T-helper 1 cell (primary cell): Measurements from ENCODE around the gene CHCHD3.

Experiments used
- DNase-seq, 5 donors: peaks; one replicate each; pipeline ENCODE4 v3.0.0-alpha.2; 2012 to 2020

Gene CHCHD3

GRCh38 chr7:132857703-132858102 lies 224.2 kb downstream of the CHCHD3 start:
- no peak for DNase-seq

- DNase-seq: no peak
Observed at GRCh38 chr7:132857031-132857430, 224.9 kb downstream of the CHCHD3 start.

GRCh38 chr7:132856416-132856815 lies 225.5 kb downstream of the CHCHD3 start:
- DNase-seq: no peak

- no peak for DNase-seq
Observed at GRCh38 chr7:132855901-132856300, 226.0 kb downstream of the CHCHD3 start.

- DNase-seq: no peak
Observed at GRCh38 chr7:132854238-132854637, 227.7 kb downstream of the CHCHD3 start.

GRCh38 chr7:132847376-132847775 lies 234.5 kb downstream of the CHCHD3 start:
- DNase-seq: no peak

GRCh38 chr7:132846086-132846485 lies 235.8 kb downstream of the CHCHD3 start:
- no peak for DNase-seq

GRCh38 chr7:132842478-132842877 lies 239.4 kb downstream of the CHCHD3 start:
- DNase-seq: no peak

GRCh38 chr7:132840199-132840598 lies 241.7 kb downstream of the CHCHD3 start:
- DNase-seq: no peak

GRCh38 chr7:132838313-132838712 lies 243.6 kb downstream of the CHCHD3 start:
- DNase-seq: no peak

- DNase-seq: no peak
Observed at GRCh38 chr7:132837529-132837928, 244.4 kb downstream of the CHCHD3 start.

GRCh38 chr7:132836746-132837145 lies 245.1 kb downstream of the CHCHD3 start:
- DNase-seq: no peak

GRCh38 chr7:132830941-132831340 lies 250.9 kb downstream of the CHCHD3 start:
- no peak for DNase-seq

GRCh38 chr7:132828502-132828901 lies 253.4 kb downstream of the CHCHD3 start:
- DNase-seq: no peak

- no peak for DNase-seq
Observed at GRCh38 chr7:132825932-132826835, 255.7 kb downstream of the CHCHD3 start.

- no peak for DNase-seq
Observed at GRCh38 chr7:132825222-132825621, 256.7 kb downstream of the CHCHD3 start.

GRCh38 chr7:132819648-132820047 lies 262.2 kb downstream of the CHCHD3 start:
- no peak for DNase-seq

- DNase-seq: no peak
Observed at GRCh38 chr7:132817949-132818348, 263.9 kb downstream of the CHCHD3 start.

GRCh38 chr7:132815696-132816311 lies 266.1 kb downstream of the CHCHD3 start:
- no peak for DNase-seq

- no peak for DNase-seq
Observed at GRCh38 chr7:132815130-132815529, 266.8 kb downstream of the CHCHD3 start.

- DNase-seq: no peak
Observed at GRCh38 chr7:132810561-132810960, 271.3 kb downstream of the CHCHD3 start.

GRCh38 chr7:132806834-132807233 lies 275.1 kb downstream of the CHCHD3 start:
- no peak for DNase-seq

- no peak for DNase-seq
Observed at GRCh38 chr7:132805766-132806165, 276.1 kb downstream of the CHCHD3 start.

GRCh38 chr7:132804849-132805485 lies 276.9 kb downstream of the CHCHD3 start:
- DNase-seq: no peak
